Neural progenitor cell (in vitro differentiated cells): ENCODE results near the gene MYO15B.

Experiments
- CTCF ChIP-seq: fragments of 200-600 bp; sonication (generic); IDR thresholded peaks from 2 replicates; pipeline ENCODE4 v1.5.1; 2017; ENCODE audit warnings: antibody characterized with exemption, mild to moderate bottlenecking
- EZH2 ChIP-seq: fragments of 200-600 bp; sonication (generic); IDR thresholded peaks from 2 replicates; pipeline ENCODE4 v1.6.1; 2017; ENCODE audit warnings: antibody characterized with exemption, mild to moderate bottlenecking, moderate library complexity
- EZH2phosphoT487 ChIP-seq: fragments of 200-600 bp; sonication (generic); IDR thresholded peaks from 2 replicates; pipeline ENCODE4 v1.6.1; 2017; ENCODE audit warnings: antibody characterized with exemption

DNA sequence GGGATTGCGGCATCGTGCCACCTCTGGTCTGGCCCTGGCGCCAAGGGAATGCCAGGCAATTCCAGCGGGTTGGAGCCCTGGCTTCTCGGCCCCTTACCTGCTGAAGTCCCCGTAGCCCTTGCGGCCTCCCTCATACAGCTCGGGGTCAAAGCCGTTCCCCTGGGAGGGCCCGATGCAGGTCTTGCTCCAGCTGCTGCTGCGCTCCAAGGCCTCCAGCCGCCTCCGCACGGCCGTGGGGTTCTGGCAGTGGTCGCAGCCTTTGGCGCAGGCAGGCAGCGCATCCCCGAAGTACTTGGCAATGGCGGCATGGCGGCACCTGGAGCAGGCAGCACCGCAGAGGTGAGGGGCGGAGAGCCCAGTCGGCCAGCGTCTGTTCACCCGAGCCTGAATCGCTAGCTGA lies 43.8 kb downstream of the MYO15B start:
- no peak for TF ChIP-seq CTCF
- TF ChIP-seq EZH2: no peak
- no peak for TF ChIP-seq EZH2phosphoT487
